Mucosa of rectum (tissue), 2 donors: ENCODE results near the gene RBM20.
A peak's percentile ranks its signal among the peaks of the same experiment; 100 is the strongest.

Experiments
- H3K27ac ChIP-seq, 2 donors: one replicate each; pipeline ENCODE4 v1.7.0; 2013; ENCODE audit warnings: inconsistent platforms in 2 of 2, low read depth in 2 of 2, low read length in 2 of 2
- H3K27me3 ChIP-seq, 2 donors: one replicate each; pipeline ENCODE4 v1.7.0; 2013; ENCODE audit warnings: low read length in 2 of 2; ENCODE audit not compliant: control insufficient read depth in 2 of 2, insufficient read depth in 2 of 2
- H3K36me3 ChIP-seq, 2 donors: one replicate each; pipeline ENCODE4 v1.7.0; 2013; ENCODE audit warnings: low read length in 2 of 2; ENCODE audit not compliant: control insufficient read depth in 2 of 2, insufficient read depth in 2 of 2
- H3K4me1 ChIP-seq, 2 donors: one replicate each; pipeline ENCODE4 v1.7.0; 2013; ENCODE audit warnings: low read length in 2 of 2, mild to moderate bottlenecking in 1 of 2; ENCODE audit not compliant: control insufficient read depth in 2 of 2, insufficient read depth in 2 of 2
- H3K4me3 ChIP-seq, 2 donors: one replicate each; pipeline ENCODE4 v1.7.0; 2013; ENCODE audit warnings: low read length in 2 of 2
- H3K9ac ChIP-seq, 2 donors: one replicate each; pipeline ENCODE4 v1.7.0; 2013; ENCODE audit warnings: low read length in 2 of 2, low read depth in 1 of 2, mild to moderate bottlenecking in 1 of 2
- H3K9me3 ChIP-seq, 2 donors: one replicate each; pipeline ENCODE4 v1.7.0; 2013; ENCODE audit warnings: low read length in 2 of 2; ENCODE audit not compliant: control insufficient read depth in 2 of 2
- donor health status: healthy.
- donor health status: Normal muscosa, but diverticular disease.

Gene RBM20

DNA sequence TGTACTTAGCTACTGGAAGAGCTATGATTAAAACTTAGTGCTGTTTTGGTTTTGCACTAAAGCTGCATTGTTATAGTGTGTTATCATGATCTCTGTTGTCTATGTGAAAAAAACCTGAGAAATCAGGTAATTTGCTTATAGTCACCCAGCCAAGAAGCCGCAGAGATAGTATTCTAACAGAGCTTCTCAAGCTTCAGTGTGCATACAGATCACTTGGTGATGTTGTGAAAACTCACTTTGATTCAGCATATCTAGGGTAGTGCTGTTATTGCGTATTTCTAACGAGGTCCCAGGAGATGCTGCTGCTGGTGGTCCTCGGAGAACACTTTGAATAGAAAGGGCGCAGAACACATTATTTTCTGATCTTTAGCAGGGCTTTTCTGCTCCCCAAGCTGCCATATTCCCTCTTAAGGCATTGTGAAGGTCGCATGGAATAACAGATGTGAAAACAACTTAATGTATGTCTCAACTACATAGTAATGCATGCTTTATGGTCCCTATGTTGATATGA, 159.2 kb downstream of the RBM20 start:
- peak overlapping the region; percentile 46 to 74 for H3K27ac ChIP-seq
- no peaks in the 10 kb centered on the region for H3K9me3 ChIP-seq
- no peak overlapping the region for H3K4me3 ChIP-seq
- H3K36me3 ChIP-seq: no peaks in the 10 kb centered on the region
- peaks cover 30 to 42% of the 10 kb centered on the region in 2 donors for H3K4me1 ChIP-seq
- peak overlapping the region in 1 of 2 donors; percentile 47 for H3K9ac ChIP-seq
- no peaks in the 10 kb centered on the region for H3K27me3 ChIP-seq

GRCh38 chr10:110803830-110804338, 159.7 kb downstream of the RBM20 start:
- no peaks in the 10 kb centered on the region for H3K9me3 ChIP-seq
- H3K36me3 ChIP-seq: no peaks in the 10 kb centered on the region
- peak overlapping the region; percentile 48 to 68 for H3K9ac ChIP-seq
- H3K27me3 ChIP-seq: no peaks in the 10 kb centered on the region
- peak overlapping the region; percentile 74 to 79 for H3K27ac ChIP-seq
- H3K4me1 ChIP-seq: peaks cover 32 to 47% of the 10 kb centered on the region in 2 donors
- H3K4me3 ChIP-seq: peak overlapping the region; percentile 4 to 32

- H3K4me3 ChIP-seq: peak overlapping the region; percentile 4 to 32
- no peaks in the 10 kb centered on the region for H3K36me3 ChIP-seq
- no peaks in the 10 kb centered on the region for H3K27me3 ChIP-seq
- H3K9ac ChIP-seq: peak overlapping the region; percentile 48 to 68
- no peaks in the 10 kb centered on the region for H3K9me3 ChIP-seq
- H3K27ac ChIP-seq: peak overlapping the region; percentile 74 to 79
- peaks cover 34 to 48% of the 10 kb centered on the region in 2 donors for H3K4me1 ChIP-seq
These were observed 160.2 kb downstream of the RBM20 start for GRCh38 chr10:110804376-110804775.

- H3K9me3 ChIP-seq: no peaks in the 10 kb centered on the region
- H3K27me3 ChIP-seq: no peaks in the 10 kb centered on the region
- peaks cover 35 to 48% of the 10 kb centered on the region in 2 donors for H3K4me1 ChIP-seq
- H3K4me3 ChIP-seq: no peak overlapping the region
- H3K27ac ChIP-seq: no peak overlapping the region
- peak overlapping the region in 1 of 2 donors; percentile 14 for H3K9ac ChIP-seq
- H3K36me3 ChIP-seq: no peaks in the 10 kb centered on the region
These were observed 161.2 kb downstream of the RBM20 start for GRCh38 chr10:110805292-110805691.

- no peaks in the 10 kb centered on the region for H3K27me3 ChIP-seq
- no peak overlapping the region for H3K27ac ChIP-seq
- H3K4me1 ChIP-seq: peaks cover 35 to 48% of the 10 kb centered on the region in 2 donors
- no peak overlapping the region for H3K9ac ChIP-seq
- H3K9me3 ChIP-seq: no peaks in the 10 kb centered on the region
- H3K4me3 ChIP-seq: no peak overlapping the region
- H3K36me3 ChIP-seq: no peaks in the 10 kb centered on the region
These were observed 162.2 kb downstream of the RBM20 start for GRCh38 chr10:110806335-110806734.

DNA sequence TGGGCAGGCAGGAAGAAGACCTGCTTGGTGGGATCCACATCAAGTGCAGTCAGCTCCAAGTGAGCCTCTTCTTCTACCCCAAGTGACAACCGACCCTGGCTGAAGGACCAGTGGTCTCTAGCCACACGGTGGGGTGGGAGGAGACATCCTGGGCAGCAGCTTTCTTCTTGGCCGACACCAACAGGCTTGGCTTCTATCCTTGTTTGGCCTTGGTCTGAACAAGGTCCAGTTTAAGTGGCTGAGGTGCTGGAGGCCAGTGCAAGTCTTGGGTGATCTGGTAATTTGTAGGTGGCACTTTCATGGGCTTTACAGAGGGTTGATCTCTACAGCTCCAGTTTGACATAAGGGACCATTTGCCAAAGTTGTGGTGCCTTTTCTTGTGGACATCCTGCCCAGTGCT, 164.0 kb downstream of the RBM20 start:
- Histone ChIP-seq H3K36me3 (no peaks in the 10 kb centered on the region), H3K4me3 (no peak overlapping the region), H3K9me3 (no peaks in the 10 kb centered on the region), H3K9ac (peak overlapping the region; percentile 17 to 34), H3K27ac (peak overlapping the region; percentile 75 to 82), H3K4me1 (peaks cover 28 to 39% of the 10 kb centered on the region in 2 donors), H3K27me3 (no peaks in the 10 kb centered on the region)

- no peaks in the 10 kb centered on the region for H3K27me3 ChIP-seq
- H3K4me1 ChIP-seq: peaks cover 24 to 34% of the 10 kb centered on the region in 2 donors
- H3K9me3 ChIP-seq: no peaks in the 10 kb centered on the region
- H3K4me3 ChIP-seq: no peak overlapping the region
- H3K36me3 ChIP-seq: no peaks in the 10 kb centered on the region
- peak overlapping the region; percentile 75 to 82 for H3K27ac ChIP-seq
- peak overlapping the region; percentile 17 to 34 for H3K9ac ChIP-seq
These were observed 164.5 kb downstream of the RBM20 start for GRCh38 chr10:110808615-110809014.

DNA sequence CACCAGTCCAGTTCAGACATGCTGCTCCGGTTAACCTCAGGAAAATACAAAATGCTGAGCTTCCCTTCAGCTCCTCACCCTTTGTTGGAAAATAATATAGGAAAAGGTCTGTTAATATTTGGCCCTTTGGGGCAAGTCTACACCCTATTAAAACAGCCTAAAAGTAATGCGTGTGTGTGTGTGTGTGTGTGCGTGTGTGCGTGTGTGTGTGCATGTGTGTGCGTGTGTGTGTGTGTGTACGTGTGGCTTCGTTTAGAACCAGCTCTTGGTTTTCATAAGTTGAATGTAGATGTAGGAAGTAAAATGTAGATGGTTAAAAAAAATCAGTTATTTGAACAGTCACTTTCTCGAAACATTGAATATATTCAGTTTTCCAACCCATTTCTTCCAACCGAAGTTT, 166.5 kb downstream of the RBM20 start:
- Histone ChIP-seq H3K36me3 (no peaks in the 10 kb centered on the region), H3K27ac (no peak overlapping the region), H3K4me3 (no peak overlapping the region), H3K9me3 (no peaks in the 10 kb centered on the region), H3K27me3 (no peaks in the 10 kb centered on the region), H3K4me1 (peaks cover 10 to 15% of the 10 kb centered on the region in 2 donors), H3K9ac (no peak overlapping the region)

GRCh38 chr10:110811791-110812581, 167.8 kb downstream of the RBM20 start:
- Histone ChIP-seq H3K27ac (no peak overlapping the region), H3K36me3 (no peaks in the 10 kb centered on the region), H3K4me1 (peaks cover 10 to 15% of the 10 kb centered on the region in 2 donors), H3K9me3 (no peaks in the 10 kb centered on the region), H3K9ac (no peak overlapping the region), H3K4me3 (no peak overlapping the region), H3K27me3 (no peaks in the 10 kb centered on the region)

- Histone ChIP-seq H3K9me3 (no peaks in the 10 kb centered on the region), H3K27ac (no peak overlapping the region), H3K4me3 (no peak overlapping the region), H3K36me3 (no peaks in the 10 kb centered on the region), H3K27me3 (no peaks in the 10 kb centered on the region), H3K4me1 (peaks cover 10 to 18% of the 10 kb centered on the region in 2 donors), H3K9ac (no peak overlapping the region)
These were observed 168.4 kb downstream of the RBM20 start for GRCh38 chr10:110812583-110812982.
